HepG2 (cell line): ENCODE data around the gene RPSA. TPM values are rescaled to one million over a fixed set of nuclear protein-coding genes. Genes with fewer than 3 reads are reported as not detected.
A peak's percentile ranks its signal among the peaks of the same experiment; 100 is the strongest.

Experiments used
- AGO2 ChIP-seq: fragments of 200-400 bp; formaldehyde crosslinking; optimal IDR thresholded peaks from 2 replicates; pipeline ENCODE3; 2017; ENCODE audit warnings: mild to moderate bottlenecking, low read depth, low read length, moderate library complexity
- CHCHD3 ChIP-seq: sonication (generic); formaldehyde crosslinking; IDR thresholded peaks from 2 replicates; pipeline ENCODE4 v1.8.0; 2022; ENCODE audit warnings: mild to moderate bottlenecking, missing genetic modification reagents, moderate library complexity
- CREM ChIP-seq, 2 experiments: sonication (generic) in 1 of 2; formaldehyde crosslinking in 1 of 2; IDR thresholded peaks; 2 replicates each; pipeline versions ENCODE4 v1.4.0 to v1.6.1; 2016 to 2020; ENCODE audit warnings: antibody characterized with exemption in 1 of 2, mild to moderate bottlenecking in 1 of 2, missing genetic modification reagents in 1 of 2
- GABPA ChIP-seq, 2 experiments: IDR thresholded peaks; 2 replicates each; pipeline ENCODE4 v1.6.1; 2011 to 2016; ENCODE audit warnings: low read depth in 2 of 2, low read length in 1 of 2, missing biosample characterization in 1 of 2, missing genetic modification characterization in 1 of 2
- GZF1 ChIP-seq: sonication (generic); formaldehyde crosslinking; IDR thresholded peaks from 2 replicates; pipeline ENCODE4 v1.5.1; 2020; ENCODE audit warnings: mild to moderate bottlenecking, missing genetic modification reagents
- IRX3 ChIP-seq: sonication (generic); formaldehyde crosslinking; IDR thresholded peaks from 2 replicates; pipeline ENCODE4 v1.8.1; 2023; ENCODE audit warnings: mild to moderate bottlenecking, low read depth, missing genetic modification reagents, borderline replicate concordance
- JDP2 ChIP-seq: sonication (generic); formaldehyde crosslinking; IDR thresholded peaks from 2 replicates; pipeline ENCODE4 v1.8.1; 2022; ENCODE audit warnings: missing genetic modification reagents, borderline replicate concordance
- MIER2 ChIP-seq: IDR thresholded peaks from 2 replicates; pipeline ENCODE4 v1.6.1; 2016; ENCODE audit warnings: missing biosample characterization, missing genetic modification reagents
- MTF2 ChIP-seq: sonication (generic); formaldehyde crosslinking; IDR thresholded peaks from 2 replicates; pipeline ENCODE4 v1.5.0; 2020; ENCODE audit warnings: missing genetic modification reagents, borderline replicate concordance
- PRDM4 ChIP-seq: sonication (generic); formaldehyde crosslinking; IDR thresholded peaks from 2 replicates; pipeline ENCODE4 v1.9.0; 2021; ENCODE audit warnings: missing genetic modification reagents, borderline replicate concordance
- RARG ChIP-seq: sonication (generic); formaldehyde crosslinking; IDR thresholded peaks from 2 replicates; pipeline ENCODE4 v1.4.0; 2020; ENCODE audit warnings: low read depth, mild to moderate bottlenecking, missing genetic modification reagents
- SIX1 ChIP-seq: sonication (generic); formaldehyde crosslinking; IDR thresholded peaks from 2 replicates; pipeline ENCODE4 v1.4.0; 2020; ENCODE audit warnings: missing genetic modification reagents, borderline replicate concordance
- ZNF431 ChIP-seq: sonication (generic); formaldehyde crosslinking; IDR thresholded peaks from 2 replicates; pipeline ENCODE4 v1.9.0; 2022; ENCODE audit warnings: missing genetic modification reagents, low read depth, mild to moderate bottlenecking, borderline replicate concordance
- ZNF503 ChIP-seq: sonication (generic); formaldehyde crosslinking; IDR thresholded peaks from 2 replicates; pipeline ENCODE4 v1.4.0; 2020; ENCODE audit warnings: missing genetic modification reagents
- ZNF550 ChIP-seq: sonication (generic); formaldehyde crosslinking; IDR thresholded peaks from 2 replicates; pipeline ENCODE4 v1.4.0; 2020; ENCODE audit warnings: mild to moderate bottlenecking, missing genetic modification reagents, borderline replicate concordance
- ZNF562 ChIP-seq: sonication (generic); formaldehyde crosslinking; IDR thresholded peaks from 2 replicates; pipeline ENCODE4 v1.8.0; 2022; ENCODE audit warnings: missing genetic modification reagents, borderline replicate concordance
- ZNF652 ChIP-seq: IDR thresholded peaks from 2 replicates; pipeline ENCODE4 v1.6.1; 2016; ENCODE audit warnings: low read depth, borderline replicate concordance
- ZNF737 ChIP-seq: sonication (generic); formaldehyde crosslinking; IDR thresholded peaks from 2 replicates; pipeline ENCODE4 v1.5.0; 2020; ENCODE audit warnings: missing genetic modification reagents, mild to moderate bottlenecking, borderline replicate concordance
- ZNF878 ChIP-seq: sonication (generic); formaldehyde crosslinking; IDR thresholded peaks from 2 replicates; pipeline ENCODE4 v1.8.1; 2023; ENCODE audit warnings: mild to moderate bottlenecking, missing genetic modification reagents, moderate library complexity
- ZSCAN21 ChIP-seq: sonication (generic); formaldehyde crosslinking; IDR thresholded peaks from 2 replicates; pipeline ENCODE4 v1.8.0; 2022; ENCODE audit warnings: mild to moderate bottlenecking, missing genetic modification reagents, moderate library complexity, borderline replicate concordance
- polyA plus RNA-seq, 8 experiments: library from polyadenylated mRNA; depleted of rRNA in 3 of 8; stranded (reverse) in 7 of 8; unstranded in 1 of 8; fragments of >200 nt; fragmentation: Illumina TruSeq in 4 of 8; extraction: Trizol in 4 of 8; gene quantifications; 2 replicates each; pipeline versions ENCODE4 v1.2.1 to v1.2.3, GENCODE V29; 2011 to 2016; ENCODE audit warnings: low read depth in 4 of 8, missing spikeins in 1 of 8, mixed read lengths in 1 of 8; ENCODE audit not compliant: insufficient read depth in 1 of 8
- total RNA-seq, 5 experiments: library from RNA; depleted of rRNA; stranded (reverse); fragments of >200 nt; fragmentation: Illumina TruSeq; extraction: Trizol; gene quantifications; 2 replicates each; pipeline ENCODE4 v1.2.3, GENCODE V29; 2016; ENCODE audit warnings: low read depth in 1 of 5
- TF ChIP-seq, protein P1 (sequence below): sonication (generic); formaldehyde crosslinking; IDR thresholded peaks from 2 replicates; pipeline ENCODE4 v1.4.0; 2020; ENCODE audit warnings: mild to moderate bottlenecking, low read depth, missing genetic modification reagents

RPSA gene
- total and polyA plus RNA-seq, 2 of the 13 experiments (the other 11 are each of a cell fraction or from before 2014, with no cell fraction given): 1,683 to 3,226 TPM

DNA sequence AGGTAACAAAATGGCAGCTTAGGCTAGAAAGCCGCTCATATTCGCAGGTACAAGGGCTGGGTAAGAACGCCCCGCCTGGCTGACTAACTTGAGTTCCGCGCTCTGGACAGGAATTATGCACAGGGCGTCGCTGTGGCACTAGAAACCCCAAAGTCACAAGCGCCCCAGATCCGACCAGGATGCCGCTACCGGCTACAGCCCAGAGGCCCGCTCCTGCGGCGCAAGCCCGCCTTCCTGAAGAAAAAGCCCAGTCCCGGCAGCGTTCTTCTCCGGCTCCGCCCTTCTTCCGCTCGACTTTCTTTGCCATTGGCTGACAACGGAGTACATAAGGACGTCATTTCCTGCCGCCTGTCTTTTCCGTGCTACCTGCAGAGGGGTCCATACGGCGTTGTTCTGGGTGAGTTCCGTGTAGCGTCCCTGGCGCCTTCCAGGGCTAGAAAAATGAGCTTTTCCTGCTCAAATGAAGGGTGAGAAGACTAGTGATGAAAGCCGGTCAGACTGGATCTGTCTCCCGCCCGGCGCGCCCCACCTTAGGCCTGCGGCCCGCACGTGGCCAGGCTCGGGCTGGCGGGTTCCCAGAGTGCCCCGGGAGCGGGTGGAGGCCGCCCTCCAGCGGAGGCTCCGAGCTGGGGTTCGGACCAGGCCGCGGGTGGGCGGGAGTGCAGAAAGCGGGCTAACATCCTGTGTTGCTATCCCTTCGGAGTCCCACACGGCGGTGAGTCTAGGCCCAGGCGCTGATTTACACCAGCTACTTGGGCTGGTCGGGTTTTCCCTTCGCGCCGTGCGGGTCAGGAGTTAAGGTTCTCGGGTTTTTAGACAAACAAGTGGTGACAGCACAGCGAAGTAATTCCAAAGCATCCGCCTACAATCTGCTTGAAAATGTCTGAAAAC is at the start of gene RPSA (continued):
- TF ChIP-seq ZNF431 (CRISPR knock-in tag): no peak; the same call in 1 of the 2 replicates
- TF ChIP-seq, protein P1, sequence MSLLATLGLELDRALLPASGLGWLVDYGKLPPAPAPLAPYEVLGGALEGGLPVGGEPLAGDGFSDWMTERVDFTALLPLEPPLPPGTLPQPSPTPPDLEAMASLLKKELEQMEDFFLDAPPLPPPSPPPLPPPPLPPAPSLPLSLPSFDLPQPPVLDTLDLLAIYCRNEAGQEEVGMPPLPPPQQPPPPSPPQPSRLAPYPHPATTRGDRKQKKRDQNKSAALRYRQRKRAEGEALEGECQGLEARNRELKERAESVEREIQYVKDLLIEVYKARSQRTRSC (CRISPR knock-in tag): no peak
- no peak for TF ChIP-seq ZSCAN21 (CRISPR knock-in tag)
- no peak; the same call in 1 of the 2 replicates for TF ChIP-seq MIER2 (CRISPR knock-in tag)
- TF ChIP-seq GABPA (IDR thresholded peaks at IDR 0.05; ENCODE audit: low read depth, low read length): peak; percentile 74
- TF ChIP-seq GABPA (CRISPR knock-in tag; IDR thresholded peaks at IDR 0.05; ENCODE audit: low read depth): peak; percentile 93
- peak; percentile 53; the same call in 1 of the 2 replicates for TF ChIP-seq ZNF878 (CRISPR knock-in tag)
- TF ChIP-seq ZNF737 (CRISPR knock-in tag): no peak
- peak; percentile 53; the same call in 1 of the 2 replicates for TF ChIP-seq PRDM4 (CRISPR knock-in tag)
- no peak for TF ChIP-seq ZNF550 (CRISPR knock-in tag)
- no peak; the same call in 1 of the 2 replicates for TF ChIP-seq MTF2 (CRISPR knock-in tag)
- no peak for TF ChIP-seq SIX1
- peak; percentile 30; the same call in 1 of the 2 replicates for TF ChIP-seq IRX3 (CRISPR knock-in tag)
- no peak for TF ChIP-seq GZF1 (CRISPR knock-in tag)
- peak; percentile 80 for TF ChIP-seq ZNF503 (CRISPR knock-in tag)
- TF ChIP-seq JDP2 (CRISPR knock-in tag): no peak
- TF ChIP-seq ZNF652 (CRISPR knock-in tag): no peak
- peak; percentile 96 for TF ChIP-seq AGO2
- TF ChIP-seq ZNF562 (CRISPR knock-in tag): 0 out of 2 replicates have a peak, but pooled peaks have one; percentile 41
- 0 out of 2 replicates have a peak, but pooled peaks have one; percentile 79 for TF ChIP-seq RARG (CRISPR knock-in tag)
- TF ChIP-seq CREM (IDR thresholded peaks at IDR 0.05): peak; percentile 91
- no peak for TF ChIP-seq CREM (CRISPR knock-in tag; IDR thresholded peaks at IDR 0.05)
- no peak; the same call in 1 of the 2 replicates for TF ChIP-seq CHCHD3
